T-cell (primary cell): ENCODE data around the gene CCDC6. TPM values are rescaled to one million over a fixed set of nuclear protein-coding genes. Genes with fewer than 3 reads are reported as not detected.
A peak's percentile ranks its signal among the peaks of the same experiment; 100 is the strongest.
"Not testable (repeated sequence)": the region's sequence is repeated elsewhere in the genome, so short reads cannot be mapped to it uniquely, and the experiment has no call there.

Experiments
- ATAC-seq, 4 experiments: fragments of 200-7000 bp in 3 of 4; fragments of 150-1000 bp in 1 of 4; cut with Tn5 transposase; replicated peaks in 1 of 4; 1 replicate in 3 of 4; 2 replicates in 1 of 4; pipeline ENCODE4 v1.10.0; 2021; ENCODE audit warnings: moderate library complexity in 3 of 4, mild to moderate bottlenecking in 2 of 4, moderate number of reproducible peaks in 1 of 4
- CTCF ChIA-PET, 2 donors: fragments of 300-600 bp; sonication (Branson Sonifier 250); formaldehyde crosslinking; loops; one replicate each; lab custom pipeline; 2022; ENCODE audit warnings: antibody characterized with exemption in 2 of 2; lab: Charles Lee
- POLR2A ChIA-PET, 2 donors: fragments of 300-600 bp; sonication (Branson Sonifier 250); formaldehyde crosslinking; loops; one replicate each; lab custom pipeline; 2022; ENCODE audit warnings: antibody characterized with exemption in 2 of 2; lab: Charles Lee
- DNase-seq, 35 experiments: peaks; one replicate each; pipeline versions ENCODE4 v3.0.0 to v3.0.0-alpha.2; 2013 to 2023
- H3K27ac ChIP-seq: one replicate; pipeline ENCODE4 v1.5.1; 2013; ENCODE audit warnings: low read length
- H3K27me3 ChIP-seq, 2 experiments: replicated peaks in 1 of 2; 1 replicate in 1 of 2; 2 replicates in 1 of 2; pipeline versions ENCODE4 v1.6.1 to v1.7.0; 2013; ENCODE audit warnings: low read length in 1 of 2, mixed read lengths in 1 of 2; ENCODE audit not compliant: control insufficient read depth in 2 of 2, insufficient read depth in 2 of 2; ENCODE audit errors: extremely low read depth in 1 of 2
- H3K36me3 ChIP-seq, 2 donors: 1 replicate in 1 of 2; 2 replicates in 1 of 2; pipeline versions ENCODE4 v1.6.1 to v1.7.0; 2013; ENCODE audit warnings: low read length in 1 of 2; ENCODE audit not compliant: control insufficient read depth in 2 of 2, insufficient read depth in 1 of 2; ENCODE audit errors: extremely low read depth in 1 of 2
- H3K4me1 ChIP-seq, 2 experiments: 1 replicate in 1 of 2; 2 replicates in 1 of 2; pipeline versions ENCODE4 v1.6.1 to v1.7.0; 2013; ENCODE audit warnings: low read length in 2 of 2, mixed read lengths in 1 of 2; ENCODE audit not compliant: insufficient read depth in 2 of 2, control insufficient read depth in 1 of 2; ENCODE audit errors: extremely low read depth in 1 of 2
- H3K4me3 ChIP-seq, 2 donors: 1 replicate in 1 of 2; 2 replicates in 1 of 2; pipeline versions ENCODE4 v1.5.1 to v1.7.0; 2013; ENCODE audit warnings: mild to moderate bottlenecking in 2 of 2, low read length in 1 of 2, moderate library complexity in 1 of 2; ENCODE audit not compliant: control insufficient read depth in 1 of 2; ENCODE audit errors: extremely low read depth in 1 of 2
- H3K9me3 ChIP-seq: 2 replicates; pipeline ENCODE4 v1.7.0; 2013
- H3K27ac Mint-ChIP-seq, 2 donors: one replicate each; pipeline ENCODE4 v1.8.0; 2020 to 2021; ENCODE audit warnings: mild to moderate bottlenecking in 2 of 2, mixed read lengths in 2 of 2
- H3K27me3 Mint-ChIP-seq, 2 donors: one replicate each; pipeline ENCODE4 v1.8.0; 2021 to 2022; ENCODE audit warnings: mixed read lengths in 2 of 2
- H3K36me3 Mint-ChIP-seq: one replicate; pipeline ENCODE4 v1.8.0; 2021; ENCODE audit warnings: mixed read lengths
- H3K4me1 Mint-ChIP-seq, 3 donors: one replicate each; pipeline ENCODE4 v1.8.0; 2020 to 2022; ENCODE audit warnings: mixed read lengths in 3 of 3, mild to moderate bottlenecking in 1 of 3
- H3K4me3 Mint-ChIP-seq, 3 donors: one replicate each; pipeline ENCODE4 v1.8.0; 2020 to 2022; ENCODE audit warnings: mild to moderate bottlenecking in 3 of 3, mixed read lengths in 3 of 3, moderate library complexity in 3 of 3
- H3K9me3 Mint-ChIP-seq, 3 donors: one replicate each; pipeline ENCODE4 v1.8.0; 2020 to 2022; ENCODE audit warnings: mixed read lengths in 3 of 3
- WGBS: methylation state at CpG from one replicate; pipeline ENCODE4 v1.1.5; 2013; ENCODE audit warnings: missing lambda C conversion rate; ENCODE audit not compliant: insufficient coverage; 5-methylcytosine and 5-hydroxymethylcytosine counted together
- total RNA-seq, 35 experiments: library from RNA in 6 of 35; stranded (reverse) in 6 of 35; fragments of 120-200 nt in 1 of 35; gene quantifications; one replicate each; pipeline versions ENCODE4 v1.2.1 to v1.2.4 and lab custom pipeline; 2013 to 2026

The CCDC6 gene
- total RNA-seq (10 to 100 TPM; 16.5 to 26.1 (median 20.1) TPM), total RNA-seq (lab: John Stamatoyannopoulos, UW) (29.1 to 70.3 (median 40.0) reads per million in 29 experiments)
- total RNA-seq (2013), result 24.2 TPM

- DNase-seq (peak; percentile 84 to 95 (median 90)), ATAC-seq (peak; percentile 86 to 91 (median 88))
- peak within 1 kb of the TSS; percentile 92 for H3K27ac ChIP-seq
- H3K4me1 ChIP-seq, result peaks cover 27 to 31% of the 10 kb centered on the region in 2 experiments
- 1% methylated on average over 49 of the region's 64 CpGs for WGBS
- CTCF ChIA-PET, result interaction anchor here (0.6 to 4.0 kb wide), 19 partner anchors 9 to 822 kb away, joined by 3 to 30 read pairs (median 3); no protein-coding TSS in a partner anchor
- no peaks in the 10 kb centered on the region for H3K27me3 ChIP-seq
- H3K4me3 ChIP-seq, result peak within 1 kb of the TSS; percentile 72 to 97
- POLR2A ChIA-PET, result interaction anchor here in 1 of 2 donors (0.7 to 1.2 kb wide), 2 partner anchors 33 to 55 kb away, joined by 5 read pairs; no protein-coding TSS in a partner anchor
- Mint-ChIP-seq H3K9me3 (no peaks in the 10 kb centered on the region), H3K4me1 (peaks cover 58 to 63% (median 60%) of the 10 kb centered on the region in 3 donors), H3K27ac (peak within 1 kb of the TSS; percentile 90 to 98), H3K4me3 (peak within 1 kb of the TSS; percentile 95 to 97 (median 95)), H3K36me3 (peaks cover 10% of the 10 kb centered on the region), H3K27me3 (no peaks in the 10 kb centered on the region)
- H3K9me3 ChIP-seq, result no peaks in the 10 kb centered on the region
- H3K36me3 ChIP-seq, result peaks cover 0 to 6% of the 10 kb centered on the region in 2 donors
Measured at GRCh38 chr10:59906417-59907202, at the start of gene CCDC6. TSS of gene CCDC6 (minus strand) at chr10:59906556. CDS start at chr10:59906424, 132 bp downstream.

- WGBS, result no CpG with 5 or more reads among the region's 3 CpGs
- H3K36me3 ChIP-seq, result no peaks in the 10 kb centered on the region
- no peak for ATAC-seq
- POLR2A ChIA-PET, result no interaction called here
- no peaks in the 10 kb centered on the region for H3K4me1 Mint-ChIP-seq
- CTCF ChIA-PET, result no interaction called here
- H3K36me3 Mint-ChIP-seq, result no peaks in the 10 kb centered on the region
- no peak overlapping the region for H3K4me3 Mint-ChIP-seq
- H3K27me3 Mint-ChIP-seq, result peaks cover 9 to 14% of the 10 kb centered on the region in 2 donors
- H3K9me3 Mint-ChIP-seq, result no peaks in the 10 kb centered on the region
- no peak overlapping the region for H3K4me3 ChIP-seq
- DNase-seq, result no peak
- peaks cover 0 to 2% of the 10 kb centered on the region in 2 experiments for H3K27me3 ChIP-seq
- H3K9me3 ChIP-seq, result no peaks in the 10 kb centered on the region
- H3K4me1 ChIP-seq, result no peaks in the 10 kb centered on the region
- no peak overlapping the region for H3K27ac ChIP-seq
- H3K27ac Mint-ChIP-seq, result no peak overlapping the region
Measured at GRCh38 chr10:59954296-59954695, 47.9 kb upstream of the CCDC6 start.

GRCh38 chr10:59953711-59954110, 47.4 kb upstream of the CCDC6 start:
- CTCF ChIA-PET, H3K36me3 Mint-ChIP-seq, H3K36me3 ChIP-seq, DNase-seq, H3K4me1 Mint-ChIP-seq, H3K27ac ChIP-seq, H3K9me3 Mint-ChIP-seq, H3K4me3 ChIP-seq, H3K4me3 Mint-ChIP-seq, H3K4me1 ChIP-seq, ATAC-seq, POLR2A ChIA-PET, H3K9me3 ChIP-seq, H3K27me3 ChIP-seq, H3K27ac Mint-ChIP-seq: not testable (repeated sequence)
- no CpG with 5 or more reads among the region's 2 CpGs for WGBS
- H3K27me3 Mint-ChIP-seq, result peaks cover 9 to 13% of the 10 kb centered on the region in 2 donors

GRCh38 chr10:59950105-59950504, 43.7 kb upstream of the CCDC6 start:
- Histone ChIP-seq H3K36me3 (no peaks in the 10 kb centered on the region), H3K4me1 (no peaks in the 10 kb centered on the region), H3K27ac (no peak overlapping the region), H3K9me3 (no peaks in the 10 kb centered on the region), H3K27me3 (peaks cover 0 to 2% of the 10 kb centered on the region in 2 experiments), H3K4me3 (no peak overlapping the region)
- no peak for ATAC-seq
- H3K4me3 Mint-ChIP-seq, result no peak overlapping the region
- WGBS, result 67% methylated on average over 1 of the region's 2 CpGs
- H3K4me1 Mint-ChIP-seq, result no peaks in the 10 kb centered on the region
- H3K27me3 Mint-ChIP-seq, result peaks cover 17 to 18% of the 10 kb centered on the region in 2 donors
- ChIA-PET POLR2A (no interaction called here), CTCF (no interaction called here)
- no peak for DNase-seq
- no peak overlapping the region for H3K27ac Mint-ChIP-seq
- H3K9me3 Mint-ChIP-seq, result no peaks in the 10 kb centered on the region
- no peaks in the 10 kb centered on the region for H3K36me3 Mint-ChIP-seq

GRCh38 chr10:59949608-59950007, 43.3 kb upstream of the CCDC6 start:
- ATAC-seq (no peak), DNase-seq (no peak)
- no peak overlapping the region for H3K4me3 ChIP-seq
- no peaks in the 10 kb centered on the region for H3K4me1 ChIP-seq
- no peak overlapping the region for H3K27ac ChIP-seq
- ChIA-PET POLR2A (no interaction called here), CTCF (no interaction called here)
- Mint-ChIP-seq H3K27ac (no peak overlapping the region), H3K4me3 (no peak overlapping the region), H3K36me3 (no peaks in the 10 kb centered on the region), H3K27me3 (peaks cover 18 to 19% of the 10 kb centered on the region in 2 donors), H3K4me1 (no peaks in the 10 kb centered on the region), H3K9me3 (no peaks in the 10 kb centered on the region)
- H3K36me3 ChIP-seq, result no peaks in the 10 kb centered on the region
- H3K9me3 ChIP-seq, result no peaks in the 10 kb centered on the region
- WGBS, result no CpG with 5 or more reads among the region's 1 CpG
- H3K27me3 ChIP-seq, result peaks cover 0 to 3% of the 10 kb centered on the region in 2 experiments

GRCh38 chr10:59945991-59946390, 39.6 kb upstream of the CCDC6 start:
- POLR2A ChIA-PET, result no interaction called here
- Mint-ChIP-seq H3K9me3 (no peaks in the 10 kb centered on the region), H3K27ac (no peak overlapping the region), H3K27me3 (peaks cover 15 to 18% of the 10 kb centered on the region in 2 donors), H3K36me3 (no peaks in the 10 kb centered on the region), H3K4me3 (no peak overlapping the region), H3K4me1 (no peaks in the 10 kb centered on the region)
- WGBS, result no CpG with 5 or more reads among the region's 2 CpGs
- DNase-seq, result no peak
- Histone ChIP-seq H3K4me1 (no peaks in the 10 kb centered on the region), H3K4me3 (no peak overlapping the region), H3K27me3 (peaks cover 0 to 9% of the 10 kb centered on the region in 2 experiments), H3K9me3 (no peaks in the 10 kb centered on the region), H3K27ac (no peak overlapping the region), H3K36me3 (no peaks in the 10 kb centered on the region)
- ATAC-seq, result no peak
- CTCF ChIA-PET, result no interaction called here
